GM18507 (cell line): ENCODE measurements around the gene FGF4.

Experiments
- DNase-seq: peaks from one replicate; pipeline ENCODE4 v3.0.0; 2011; ENCODE audit warnings: low read depth; ENCODE audit not compliant: insufficient read length; ENCODE audit errors: extremely low spot score
- FAIRE-seq: peaks from 2 replicates; lab custom pipeline; 2011; peaks lifted over from hg19 to GRCh38; lab: Jason Lieb, UNC

The FGF4 gene, protein sequence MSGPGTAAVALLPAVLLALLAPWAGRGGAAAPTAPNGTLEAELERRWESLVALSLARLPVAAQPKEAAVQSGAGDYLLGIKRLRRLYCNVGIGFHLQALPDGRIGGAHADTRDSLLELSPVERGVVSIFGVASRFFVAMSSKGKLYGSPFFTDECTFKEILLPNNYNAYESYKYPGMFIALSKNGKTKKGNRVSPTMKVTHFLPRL

DNA sequence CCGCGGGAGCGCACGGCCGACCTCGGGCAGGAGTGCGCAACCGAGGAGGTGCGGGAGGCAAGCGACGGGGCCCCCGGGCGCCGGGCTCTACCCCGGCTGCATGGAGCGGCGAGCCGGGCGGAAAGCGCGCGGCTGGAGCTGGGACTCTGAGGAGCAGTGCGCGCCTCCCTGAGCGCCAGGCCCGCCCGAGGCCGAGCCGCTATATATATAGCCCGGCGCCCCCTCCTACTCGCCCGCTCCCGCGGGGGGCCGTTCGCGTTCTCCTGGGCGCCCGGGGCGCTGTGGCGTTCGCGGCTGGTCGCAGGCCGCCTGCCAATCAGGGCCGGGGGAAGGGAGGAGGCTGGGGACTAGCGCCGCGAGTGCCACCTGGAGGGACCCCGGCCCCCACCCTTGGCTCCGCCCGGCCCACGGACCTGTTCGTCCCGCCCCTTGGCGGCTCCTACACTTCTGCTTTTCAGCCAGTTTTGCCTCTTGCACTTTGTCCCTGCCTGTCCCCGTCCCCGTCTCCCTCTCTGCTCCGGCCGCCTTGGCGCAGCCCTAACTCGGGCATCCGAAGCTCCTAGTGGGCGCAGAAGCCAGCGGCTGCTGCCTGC lies at the start of gene FGF4:
FGF4 (minus strand) TSS at position 179 of the 593 bp plus-strand sequence. CDS start 257 bp downstream, outside the sequence.
- DNase-seq (no peak), FAIRE-seq (no peak)

DNA sequence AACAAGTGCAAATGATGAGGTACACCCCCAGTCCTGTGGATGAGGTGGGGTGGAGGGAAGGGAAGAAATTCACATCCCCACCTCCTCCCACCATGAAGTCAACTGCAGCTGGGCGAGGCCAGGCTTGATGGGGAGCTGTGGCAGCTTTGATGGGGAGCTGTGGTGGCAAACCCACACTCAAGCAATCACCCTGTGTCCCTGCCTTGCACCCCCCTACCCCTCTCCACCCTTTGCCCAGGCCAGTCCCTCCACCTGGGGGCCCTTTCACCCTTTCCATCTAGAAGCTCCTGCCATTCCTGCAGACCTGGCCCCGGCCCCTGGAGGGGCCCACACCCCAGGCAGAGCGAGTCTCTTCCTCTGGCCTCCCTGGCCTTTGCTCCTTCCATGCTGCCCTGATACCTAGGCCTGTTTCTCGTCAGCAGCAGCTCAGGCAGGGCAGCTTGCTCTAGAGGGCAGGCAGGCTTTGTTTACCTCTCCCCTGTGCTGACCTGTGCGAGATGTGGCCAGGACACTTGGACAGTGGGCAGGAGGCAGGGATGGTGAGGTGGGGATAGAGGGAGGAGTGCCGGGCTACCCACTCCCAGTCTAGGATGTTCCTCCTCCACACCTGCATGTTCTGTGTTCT lies 48.6 kb upstream of the FGF4 start:
- FAIRE-seq: no peak
- DNase-seq: no peak

DNA sequence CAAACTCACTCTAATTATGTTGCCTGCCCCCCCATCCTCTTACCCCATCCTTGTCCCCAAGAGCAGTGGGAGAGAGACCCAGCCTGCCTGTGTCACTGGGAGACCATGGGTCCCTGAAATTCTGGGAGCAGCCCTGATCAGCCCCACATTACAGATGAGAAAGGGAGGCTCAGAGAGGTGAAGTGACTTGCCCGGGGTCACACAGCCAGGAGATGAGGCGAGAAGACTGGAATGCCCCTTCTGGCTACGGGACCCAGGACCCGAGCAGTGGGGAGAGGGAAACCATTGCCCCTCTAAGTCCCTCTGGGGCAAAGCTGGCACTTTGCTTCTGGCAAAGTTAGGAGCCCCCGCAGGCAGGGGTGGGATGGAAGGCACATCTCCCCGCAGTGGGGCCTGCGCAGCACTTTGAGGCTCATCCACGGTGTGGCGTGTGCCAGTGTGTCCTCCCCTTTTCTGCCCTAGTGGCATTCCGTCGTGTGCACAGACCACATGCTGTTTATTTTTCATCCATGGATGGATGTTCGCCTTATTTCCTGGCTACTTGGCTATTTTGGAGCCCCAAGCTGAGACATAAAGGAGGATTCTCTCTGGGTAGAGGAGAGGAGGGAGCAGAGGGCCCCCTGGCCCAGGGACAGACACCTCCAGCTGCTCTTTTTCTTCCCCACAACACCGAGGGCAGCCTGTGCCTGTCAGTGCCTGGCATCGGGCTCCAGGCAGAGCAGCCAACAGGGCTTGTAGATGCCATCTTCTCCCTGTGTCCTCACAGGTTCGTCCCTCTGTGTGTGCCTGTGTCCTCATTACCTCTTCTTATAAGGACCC lies 47.7 kb upstream of the FGF4 start:
- FAIRE-seq (no peak), DNase-seq (no peak)

DNA sequence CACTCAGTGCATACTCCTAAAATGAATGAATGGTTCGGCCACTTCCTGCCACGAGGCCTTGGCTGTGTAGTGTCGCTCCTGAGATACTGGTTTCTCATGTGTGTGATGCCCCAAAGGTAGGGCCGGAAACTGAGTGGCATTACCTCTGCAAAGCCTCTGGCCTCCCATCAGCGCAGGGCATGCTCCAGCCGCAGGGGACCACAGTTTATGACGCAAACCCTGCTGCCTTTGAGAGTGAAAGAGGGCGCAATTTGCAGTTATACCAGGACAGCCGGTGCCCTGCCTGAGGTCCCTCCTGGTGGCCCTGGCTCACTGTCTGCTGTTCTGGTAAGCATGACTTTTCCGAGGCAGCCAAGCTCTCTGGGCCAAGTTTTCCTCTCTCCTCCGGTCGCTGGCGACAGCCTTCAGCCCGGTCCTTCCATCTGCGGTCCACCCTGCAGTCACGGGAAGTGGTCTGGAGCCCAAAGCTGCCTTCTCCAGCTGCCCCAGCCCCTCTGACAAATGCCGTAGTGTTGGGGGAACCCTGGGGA lies 46.4 kb upstream of the FGF4 start:
- FAIRE-seq: no peak
- no peak for DNase-seq

DNA sequence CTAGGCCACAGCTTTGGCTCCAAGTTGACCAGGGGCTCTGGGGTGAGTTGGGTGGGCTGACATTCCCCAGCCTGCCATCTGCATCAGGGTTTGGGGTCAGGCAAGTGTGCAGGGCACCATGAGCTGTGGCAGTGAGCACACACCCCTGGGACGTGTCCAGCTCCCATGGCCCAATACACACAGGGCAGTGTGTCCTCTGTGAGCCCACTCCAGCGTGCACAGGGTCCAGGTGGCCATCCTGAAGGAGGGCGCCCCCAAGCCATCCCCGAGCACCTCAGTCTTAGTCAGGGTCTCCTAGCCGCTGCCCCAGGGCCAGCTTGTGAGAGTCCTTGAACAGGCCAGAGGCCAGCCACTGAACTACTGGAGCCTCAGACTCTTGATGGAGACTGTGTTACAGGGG lies 45.3 kb upstream of the FGF4 start:
- DNase-seq: no peak
- no peak for FAIRE-seq

DNA sequence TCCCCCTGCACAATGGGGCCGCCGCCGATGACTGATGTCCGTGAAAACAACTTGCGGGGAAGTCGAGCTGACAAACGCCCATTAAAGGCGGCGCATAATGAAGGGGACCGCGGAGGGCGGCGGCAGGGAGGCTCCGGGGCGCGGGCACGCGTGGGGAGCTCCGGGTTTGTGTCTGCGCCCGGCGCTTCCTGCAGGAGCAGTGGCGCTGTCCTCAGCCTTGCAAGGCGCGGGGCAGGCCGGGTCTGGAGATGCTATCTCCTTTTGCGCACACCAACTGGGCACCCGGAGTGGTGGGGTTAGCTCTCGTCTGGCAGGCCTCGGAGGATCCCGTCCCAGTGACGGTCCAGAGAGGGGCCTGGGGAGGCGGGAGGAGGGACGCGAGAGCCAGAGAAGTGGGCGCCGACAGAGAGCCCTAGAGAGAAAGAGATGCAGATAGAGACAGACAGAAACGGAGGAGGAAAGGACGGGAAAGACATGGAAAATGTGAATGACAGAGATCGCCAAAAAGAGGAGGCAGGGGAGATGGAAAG lies 44.5 kb upstream of the FGF4 start:
- DNase-seq: no peak
- no peak for FAIRE-seq

DNA sequence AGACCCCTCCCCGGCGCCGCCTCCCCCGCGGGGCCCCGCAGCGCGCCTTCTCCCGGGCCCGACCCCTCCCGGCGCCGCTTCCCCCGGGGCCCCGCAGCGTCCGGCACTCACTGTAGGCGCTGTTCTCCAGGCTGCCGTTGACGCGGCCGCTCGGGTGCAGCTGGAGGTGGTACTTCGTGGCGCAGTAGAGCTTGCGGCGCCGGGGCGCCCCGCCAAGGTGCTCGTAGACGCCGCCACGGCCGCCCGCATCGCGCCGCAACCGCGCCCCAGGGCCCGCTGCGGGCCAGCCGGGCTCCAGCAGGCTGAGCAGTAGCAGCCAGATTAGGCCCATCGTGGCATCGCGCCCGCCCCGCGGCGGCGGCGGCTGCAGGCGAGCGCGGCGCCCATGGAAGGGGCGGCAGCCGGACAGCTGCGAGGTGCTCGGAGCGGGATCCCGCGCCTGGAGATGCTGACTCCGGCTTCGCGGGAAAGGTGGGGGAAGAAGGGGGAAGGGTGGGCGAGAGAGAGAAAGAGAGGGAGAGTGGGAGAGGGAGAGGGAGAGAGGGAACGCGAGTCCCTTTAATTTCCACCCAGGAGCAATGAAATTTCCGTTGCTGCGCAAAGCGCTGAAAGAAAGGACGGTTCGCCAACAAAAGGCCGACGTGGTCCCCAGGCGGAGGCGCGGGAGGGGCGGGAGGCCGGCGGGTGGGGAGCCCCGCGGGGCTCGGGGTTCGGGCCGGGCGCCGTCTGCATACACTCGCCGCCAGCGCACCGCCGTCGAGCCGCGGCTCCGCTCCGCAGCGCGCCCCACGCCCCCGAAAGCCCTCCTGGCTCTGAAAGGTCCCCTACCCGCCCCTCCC lies 43.7 kb upstream of the FGF4 start, which contains the start of gene FGF3:
FGF3 (minus strand) TSS at position 814 of the 839 bp plus-strand sequence; CDS start at position 331, 483 bp downstream.
- DNase-seq (no peak), FAIRE-seq (no peak)

DNA sequence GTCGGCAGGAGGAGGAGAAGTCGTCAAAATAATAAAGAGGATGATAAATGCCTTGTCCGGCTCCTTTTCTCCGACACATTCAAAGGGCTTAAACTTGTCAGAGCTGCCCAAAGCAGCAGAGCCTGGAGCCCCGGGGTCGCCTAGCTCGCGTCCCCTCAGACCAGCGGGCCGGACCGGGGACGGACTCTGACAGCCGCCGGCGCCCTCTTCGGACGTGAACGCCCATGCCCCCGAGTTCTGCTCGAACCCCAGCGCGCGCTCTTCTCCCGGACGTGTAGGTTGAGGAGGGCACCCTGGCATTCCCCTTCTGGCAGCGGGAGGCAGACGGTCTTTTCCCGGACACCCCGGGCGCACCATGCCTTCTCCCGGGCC lies 43.1 kb upstream of the FGF4 start:
- DNase-seq (no peak), FAIRE-seq (no peak)

DNA sequence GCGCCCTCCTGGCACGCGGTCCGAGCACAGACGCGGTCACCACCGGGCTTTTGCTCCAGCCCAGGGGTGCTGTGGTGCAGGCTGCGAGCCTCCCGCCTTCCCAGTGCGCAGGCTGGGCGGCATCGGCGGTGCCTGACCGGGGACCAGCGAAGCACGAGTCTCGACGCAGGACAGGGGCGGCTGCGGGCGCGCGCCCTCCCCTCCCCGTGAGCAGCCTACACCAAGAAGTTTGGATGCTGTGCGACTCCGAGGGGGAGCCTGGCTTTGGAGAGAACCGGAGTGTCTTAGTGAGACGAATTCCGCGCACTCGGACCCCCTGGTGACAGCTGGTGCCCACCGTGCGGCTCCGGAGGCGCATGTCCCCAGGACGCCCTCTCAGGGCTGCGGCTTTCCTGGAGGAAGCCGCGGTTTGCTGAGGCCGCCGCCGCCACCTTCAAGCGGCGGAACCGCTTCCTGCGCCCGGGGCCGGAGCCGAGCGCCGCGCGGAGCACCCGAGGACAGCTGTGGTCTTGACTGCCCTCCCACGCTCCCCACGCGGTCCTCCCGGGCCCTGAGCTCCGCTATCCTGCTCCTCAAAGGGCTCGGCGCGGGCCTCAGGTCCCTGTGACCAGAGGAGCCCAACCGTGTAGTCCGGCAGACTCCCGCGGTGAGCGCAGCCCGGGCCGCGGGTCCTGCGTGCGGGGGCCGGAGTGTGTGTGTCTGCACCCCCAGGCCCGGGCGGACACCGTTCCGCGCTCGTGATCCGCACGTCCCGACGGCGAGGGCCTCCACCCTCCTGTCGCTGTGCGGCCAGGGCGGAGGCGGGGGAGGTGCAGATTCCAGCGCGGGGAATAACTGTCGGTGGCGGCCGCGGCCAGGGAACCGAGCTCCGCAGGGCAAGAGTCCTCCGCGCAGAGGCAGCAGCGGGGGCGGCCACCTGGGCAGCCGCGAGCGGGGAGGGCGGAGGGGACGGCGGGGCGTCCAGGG lies 42.4 kb upstream of the FGF4 start:
- DNase-seq: no peak
- no peak for FAIRE-seq

DNA sequence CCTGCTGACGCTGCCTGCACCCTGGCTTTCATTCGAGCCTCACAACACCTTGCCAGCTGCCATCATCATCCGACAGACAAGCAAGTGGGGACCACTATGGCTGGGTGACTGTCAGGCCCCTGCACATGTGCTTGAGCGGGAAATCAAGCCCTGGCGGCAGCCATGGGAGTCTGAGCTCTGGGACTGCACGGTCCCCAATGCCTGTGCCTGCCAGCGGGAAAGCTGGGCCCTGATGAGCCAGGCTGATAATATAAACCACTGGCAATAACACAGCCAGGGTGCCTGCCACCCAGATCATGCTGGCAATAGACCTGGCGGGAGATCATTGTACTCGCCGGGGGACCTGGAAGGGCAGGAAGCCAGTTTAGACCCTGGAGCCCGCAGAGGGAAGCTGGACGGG lies 41.5 kb upstream of the FGF4 start:
- FAIRE-seq (no peak), DNase-seq (no peak)

DNA sequence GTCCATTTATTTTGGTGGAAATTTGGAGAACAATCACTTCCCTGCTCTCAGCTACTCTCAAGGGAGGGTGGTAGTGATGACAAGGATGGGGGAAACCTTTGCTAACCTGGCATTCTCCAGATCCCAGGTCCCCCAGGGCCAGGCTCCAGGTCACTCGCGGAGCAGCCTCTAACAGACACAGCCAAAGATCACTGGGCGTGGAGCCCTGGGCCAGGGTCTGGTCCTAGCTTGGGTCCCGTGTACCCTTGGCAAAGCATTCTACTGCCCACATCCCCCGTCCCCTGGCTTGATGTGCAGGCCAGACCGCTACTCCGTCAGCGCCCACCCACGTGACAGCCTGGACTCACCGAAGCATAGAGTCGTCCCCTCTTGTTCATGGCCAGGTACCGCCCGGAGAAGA lies 40.8 kb upstream of the FGF4 start:
- no peak for FAIRE-seq
- DNase-seq: no peak

DNA sequence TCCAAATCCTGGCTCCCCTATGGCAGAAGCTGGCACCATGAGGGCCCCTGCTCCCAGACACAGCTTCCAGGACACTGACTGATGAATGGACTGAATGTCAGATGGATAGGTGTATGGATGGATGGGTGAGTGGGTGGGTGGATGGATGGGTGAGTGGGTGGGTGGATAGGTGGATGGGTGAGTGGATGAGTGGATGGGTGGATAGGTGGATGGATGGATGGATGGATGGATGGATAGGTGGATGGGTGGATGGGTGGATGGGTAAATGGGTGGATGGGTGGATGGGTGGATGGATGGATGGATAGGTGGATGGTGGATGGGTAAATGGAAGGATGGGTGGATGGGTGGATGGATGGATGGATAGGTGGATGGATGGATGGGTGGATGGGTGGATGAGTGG lies 39.8 kb upstream of the FGF4 start:
- FAIRE-seq (no peak), DNase-seq (no peak)

DNA sequence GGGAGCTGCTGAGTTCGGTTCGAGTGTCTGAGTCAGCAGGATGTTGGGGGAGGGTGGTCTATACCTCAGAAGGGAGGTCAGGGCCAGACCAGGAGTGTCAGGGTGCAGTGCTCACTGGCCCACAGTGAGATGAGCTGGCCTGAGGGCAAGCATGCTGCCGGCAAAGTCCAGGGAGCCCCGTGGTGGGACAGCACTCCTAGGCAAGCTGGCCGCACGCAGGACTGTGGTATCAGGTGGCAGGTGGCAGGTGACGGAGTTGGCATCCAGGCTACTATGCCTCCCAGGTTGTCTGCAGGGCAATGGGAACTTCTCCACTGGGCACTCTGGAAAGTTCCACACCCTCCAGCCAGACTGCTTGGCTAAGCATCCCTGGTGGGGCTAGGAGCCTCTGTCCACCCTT lies 39.3 kb upstream of the FGF4 start:
- no peak for FAIRE-seq
- no peak for DNase-seq

DNA sequence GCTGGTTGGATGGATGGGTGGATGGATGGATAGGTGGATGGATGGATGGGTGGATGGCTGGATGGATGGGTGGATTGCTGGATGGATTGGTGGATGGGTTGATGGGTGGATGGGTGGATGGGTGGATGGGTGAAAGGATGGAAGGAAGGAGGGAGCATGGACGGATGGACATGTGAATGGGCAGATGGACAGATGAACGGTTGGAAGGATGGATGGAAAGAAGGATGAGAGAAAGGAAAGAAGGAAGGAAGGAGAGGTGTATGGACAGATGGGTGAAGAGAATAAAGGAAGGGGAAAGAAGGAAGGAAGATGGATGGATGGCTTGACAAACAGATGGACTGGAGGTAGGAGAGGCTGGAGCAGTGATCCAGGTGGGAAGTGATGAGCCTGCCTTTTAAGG lies 38.7 kb upstream of the FGF4 start:
- no peak for DNase-seq
- no peak for FAIRE-seq

DNA sequence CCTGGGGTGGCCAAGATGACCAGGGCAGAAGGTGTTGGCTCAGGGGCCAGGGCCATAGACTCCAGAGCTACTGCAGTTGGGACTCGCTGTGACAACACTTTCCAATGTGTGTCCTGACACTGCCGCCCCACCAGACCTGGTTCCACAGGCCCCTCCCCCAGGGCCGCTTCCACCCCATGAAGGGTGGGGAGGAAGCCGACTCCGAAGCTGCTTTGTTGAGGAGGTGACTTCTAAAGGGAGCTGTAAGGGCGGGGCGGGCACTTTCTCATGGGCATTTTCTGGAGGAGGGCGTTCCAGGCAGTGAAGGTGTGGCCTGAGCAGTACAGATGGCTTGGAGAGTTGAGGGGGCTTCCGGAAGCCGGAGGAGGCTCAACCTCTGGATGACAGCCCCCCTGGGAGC lies 37.8 kb upstream of the FGF4 start:
- DNase-seq (no peak), FAIRE-seq (no peak)

DNA sequence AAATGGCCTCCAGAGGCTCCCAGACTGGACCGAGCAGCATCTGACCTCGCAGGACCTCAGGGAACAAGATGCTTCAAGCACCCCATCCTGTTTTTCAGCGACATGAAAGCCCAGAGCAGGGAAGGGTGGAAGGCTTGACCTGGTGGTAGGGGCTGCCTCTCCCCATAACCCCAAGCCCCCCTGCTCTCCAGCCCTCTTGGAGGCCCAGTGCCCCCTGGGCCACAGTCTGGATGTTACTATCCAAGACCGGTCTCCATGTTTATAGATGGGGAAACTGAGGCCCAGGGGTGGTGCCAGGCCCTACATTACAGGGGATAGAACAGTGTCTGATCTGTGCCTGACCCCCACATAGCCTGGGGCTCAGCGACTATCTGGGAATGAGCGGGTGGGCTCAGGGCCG lies 37.1 kb upstream of the FGF4 start:
- FAIRE-seq: no peak
- no peak for DNase-seq

DNA sequence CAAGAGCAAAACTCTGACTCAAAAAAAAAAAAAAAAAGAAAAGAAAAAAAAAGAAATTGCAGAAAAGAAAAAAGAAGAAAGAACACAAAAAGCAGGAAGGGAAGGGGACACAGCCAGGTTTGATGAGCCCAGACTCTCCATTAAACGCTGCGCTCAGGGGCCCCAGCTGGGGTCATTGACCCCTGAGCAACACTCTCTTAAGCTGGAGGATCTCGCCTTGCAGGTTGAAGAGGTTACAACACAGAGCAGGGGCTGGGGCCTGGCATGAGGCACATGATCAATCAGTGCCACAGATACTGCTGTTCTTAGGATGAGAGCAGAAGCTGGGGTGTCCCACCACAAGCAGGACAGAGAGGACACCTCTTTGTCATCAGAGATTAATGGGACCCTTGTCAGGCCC lies 36.3 kb upstream of the FGF4 start:
- DNase-seq: no peak
- FAIRE-seq: no peak
